Measurements from ENCODE around the gene BBOX1.

DNA sequence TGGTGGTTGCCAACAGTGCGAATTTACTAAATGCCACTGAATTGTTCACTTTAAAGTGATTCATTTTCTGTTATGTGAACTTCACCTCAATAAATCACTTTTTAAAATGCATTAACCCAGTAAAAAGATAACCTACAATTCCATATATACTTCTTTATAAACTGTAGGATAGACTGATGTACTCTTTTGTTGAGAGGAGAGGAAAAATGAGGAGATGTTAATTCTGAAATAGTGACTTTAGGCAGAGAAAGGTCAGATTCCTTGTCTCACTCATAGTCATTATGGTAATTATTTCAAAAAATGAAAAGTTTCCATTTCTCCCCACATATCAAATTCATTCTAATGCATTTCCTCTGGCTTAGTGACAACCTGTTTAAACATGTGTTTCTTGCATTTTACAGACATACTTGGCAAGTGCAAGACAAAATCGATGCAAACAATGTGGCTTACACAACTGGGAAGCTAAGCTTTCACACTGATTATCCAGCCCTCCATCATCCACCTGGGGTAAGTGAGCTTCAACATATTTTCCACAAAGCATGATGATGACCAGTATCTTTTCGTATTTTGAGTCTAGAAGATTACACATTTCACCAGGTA is 74.5 kb downstream of the BBOX1 start:
- TF ChIP-seq, protein P1, sequence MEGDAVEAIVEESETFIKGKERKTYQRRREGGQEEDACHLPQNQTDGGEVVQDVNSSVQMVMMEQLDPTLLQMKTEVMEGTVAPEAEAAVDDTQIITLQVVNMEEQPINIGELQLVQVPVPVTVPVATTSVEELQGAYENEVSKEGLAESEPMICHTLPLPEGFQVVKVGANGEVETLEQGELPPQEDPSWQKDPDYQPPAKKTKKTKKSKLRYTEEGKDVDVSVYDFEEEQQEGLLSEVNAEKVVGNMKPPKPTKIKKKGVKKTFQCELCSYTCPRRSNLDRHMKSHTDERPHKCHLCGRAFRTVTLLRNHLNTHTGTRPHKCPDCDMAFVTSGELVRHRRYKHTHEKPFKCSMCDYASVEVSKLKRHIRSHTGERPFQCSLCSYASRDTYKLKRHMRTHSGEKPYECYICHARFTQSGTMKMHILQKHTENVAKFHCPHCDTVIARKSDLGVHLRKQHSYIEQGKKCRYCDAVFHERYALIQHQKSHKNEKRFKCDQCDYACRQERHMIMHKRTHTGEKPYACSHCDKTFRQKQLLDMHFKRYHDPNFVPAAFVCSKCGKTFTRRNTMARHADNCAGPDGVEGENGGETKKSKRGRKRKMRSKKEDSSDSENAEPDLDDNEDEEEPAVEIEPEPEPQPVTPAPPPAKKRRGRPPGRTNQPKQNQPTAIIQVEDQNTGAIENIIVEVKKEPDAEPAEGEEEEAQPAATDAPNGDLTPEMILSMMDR (IDR thresholded peaks at IDR 0.05), result no peak
- TF ChIP-seq EP300 (IDR thresholded peaks at IDR 0.05) (no peak), POLR2AphosphoS5 (IDR thresholded peaks at IDR 0.05) (no peak), POLR2A (IDR thresholded peaks at IDR 0.05) (no peak)

Data from upper lobe of left lung (tissue), 4 donors.